ENCODE results near the gene KLF16.

DNA sequence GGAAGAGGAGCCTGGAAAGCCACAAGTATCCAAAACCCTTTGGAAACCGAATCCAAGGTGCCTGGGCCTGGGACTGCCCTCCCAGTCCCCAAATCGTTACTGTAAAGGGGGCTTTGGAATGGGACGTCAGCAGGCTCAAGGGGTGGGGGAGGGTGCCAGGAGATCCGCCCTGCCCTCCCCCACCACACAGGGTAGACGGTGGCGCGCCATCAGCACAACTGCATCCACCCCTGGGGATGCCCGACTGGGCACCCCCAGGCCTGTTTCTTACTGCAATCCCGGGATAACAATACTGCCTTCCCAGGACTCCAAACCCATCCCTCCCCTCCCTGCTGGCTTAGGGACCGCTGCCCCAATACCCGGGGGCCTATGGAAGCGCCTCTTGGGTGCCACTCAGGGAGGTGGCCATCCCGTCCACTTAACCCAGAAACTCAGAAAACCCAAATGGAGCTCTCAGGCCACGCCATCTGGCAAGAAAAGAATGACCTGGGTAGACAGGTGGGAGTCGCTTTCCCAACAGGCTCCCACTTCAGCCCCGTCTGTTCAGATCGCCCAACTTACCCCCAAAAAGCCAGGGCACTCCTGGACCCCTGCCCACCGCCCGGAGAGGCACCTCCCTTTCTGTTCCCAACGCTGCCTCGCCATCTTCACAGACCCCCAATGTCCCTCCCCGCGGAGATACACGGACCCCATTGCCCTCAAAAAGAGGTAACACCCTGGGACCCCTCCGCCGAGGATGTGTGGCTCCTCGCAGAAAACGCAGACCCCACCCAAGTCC, 2.4 kb downstream of the KLF16 start:
- TF ChIP-seq POLR2A (IDR thresholded peaks at IDR 0.05) (no peak), POLR2AphosphoS5 (IDR thresholded peaks at IDR 0.05) (no peak)
- TF ChIP-seq, protein P1, sequence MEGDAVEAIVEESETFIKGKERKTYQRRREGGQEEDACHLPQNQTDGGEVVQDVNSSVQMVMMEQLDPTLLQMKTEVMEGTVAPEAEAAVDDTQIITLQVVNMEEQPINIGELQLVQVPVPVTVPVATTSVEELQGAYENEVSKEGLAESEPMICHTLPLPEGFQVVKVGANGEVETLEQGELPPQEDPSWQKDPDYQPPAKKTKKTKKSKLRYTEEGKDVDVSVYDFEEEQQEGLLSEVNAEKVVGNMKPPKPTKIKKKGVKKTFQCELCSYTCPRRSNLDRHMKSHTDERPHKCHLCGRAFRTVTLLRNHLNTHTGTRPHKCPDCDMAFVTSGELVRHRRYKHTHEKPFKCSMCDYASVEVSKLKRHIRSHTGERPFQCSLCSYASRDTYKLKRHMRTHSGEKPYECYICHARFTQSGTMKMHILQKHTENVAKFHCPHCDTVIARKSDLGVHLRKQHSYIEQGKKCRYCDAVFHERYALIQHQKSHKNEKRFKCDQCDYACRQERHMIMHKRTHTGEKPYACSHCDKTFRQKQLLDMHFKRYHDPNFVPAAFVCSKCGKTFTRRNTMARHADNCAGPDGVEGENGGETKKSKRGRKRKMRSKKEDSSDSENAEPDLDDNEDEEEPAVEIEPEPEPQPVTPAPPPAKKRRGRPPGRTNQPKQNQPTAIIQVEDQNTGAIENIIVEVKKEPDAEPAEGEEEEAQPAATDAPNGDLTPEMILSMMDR (IDR thresholded peaks at IDR 0.05): no peak
